ENCODE data around the gene FAM177B.

GRCh38 chr1:222777463-222777862 is 40.5 kb downstream of the FAM177B start:
- TF ChIP-seq POLR2AphosphoS5 (IDR thresholded peaks at IDR 0.05; ENCODE audit: borderline replicate concordance, low read depth, low read length) (no peak), EZH2 (IDR thresholded peaks at IDR 0.05) (no peak), FOXP2 (optimal IDR thresholded peaks at IDR 0.05; ENCODE audit: control extremely low read depth, extremely low read length, insufficient read depth) (no peak)
